K562 treated with DMSO at 1 percent for 24 hours (cell line): Measurements from ENCODE around the gene OR4Q3. TPM values are rescaled to one million over a fixed set of nuclear protein-coding genes. Genes with fewer than 3 reads are reported as not detected.

Experiments
- total RNA-seq: library from RNA; unstranded; fragments of 300-600 nt; gene quantifications from 2 replicates; pipeline ENCODE4 v1.2.3, GENCODE V29; 2022; ENCODE audit warnings: low read depth; ENCODE audit not compliant: insufficient read depth

The OR4Q3 gene
- total RNA-seq: not detected in 2 replicates

DNA sequence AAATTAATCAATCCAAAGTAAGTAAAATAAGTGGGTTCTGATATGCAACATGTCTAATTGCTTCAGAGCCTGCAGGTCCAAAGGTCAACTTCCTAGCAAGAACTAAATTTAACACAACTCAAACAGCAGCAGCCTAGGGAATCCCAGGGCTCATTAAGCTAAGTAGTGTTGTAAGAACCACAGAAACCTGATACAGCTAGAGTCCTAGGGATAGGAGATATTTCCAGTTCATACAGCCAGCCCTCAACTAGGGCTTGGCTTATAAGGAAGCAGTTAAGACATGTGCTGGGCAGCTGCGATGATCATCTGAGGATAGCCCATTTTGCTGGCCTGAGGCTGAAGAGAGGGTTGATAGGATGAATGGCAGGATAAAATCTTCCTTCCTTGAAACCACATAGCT lies at the start of gene OR4Q3:
Gene OR4Q3 (plus strand): TSS at position 316 of the 400 bp plus-strand sequence.

DNA sequence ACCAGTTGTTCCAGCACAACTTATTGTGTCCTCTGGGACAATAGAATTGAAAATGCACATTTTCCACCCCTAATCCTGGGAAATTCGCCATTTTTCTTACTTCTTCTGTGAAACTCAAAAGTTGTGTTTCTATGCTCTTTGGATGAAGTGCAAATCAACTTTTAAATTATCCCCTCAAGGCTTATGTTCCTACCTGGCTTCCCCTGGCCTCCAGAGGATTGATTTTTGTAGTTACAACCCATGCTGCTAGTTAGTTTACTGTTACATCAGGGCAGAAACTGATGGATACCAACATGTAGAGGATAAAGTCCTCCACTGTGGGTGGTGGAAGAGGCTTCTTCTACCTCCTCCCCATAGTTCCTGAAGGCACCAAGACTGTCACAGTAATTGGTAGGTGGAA lies 29.8 kb downstream of the OR4Q3 start, which contains the start of gene OR4M1:
Gene OR4M1 (plus strand): TSS at position 301 of the 400 bp plus-strand sequence. CDS start 6,819 bp downstream, outside the sequence.

Other genes starting within 250 kb of the OR4Q3 start
- not detected in 2 replicates for gene OR11H2, start 29.7 kb upstream of the OR4Q3 start, total RNA-seq
- not detected in 2 replicates for gene OR4M1, start 29.9 kb downstream of the OR4Q3 start, total RNA-seq
- gene OR4N2, start 60.2 kb downstream of the OR4Q3 start, total RNA-seq: not detected in 2 replicates
- not detected in 2 replicates for gene OR4K2, start 131.6 kb downstream of the OR4Q3 start, total RNA-seq
- gene OR4K5, start 177.0 kb downstream of the OR4Q3 start, total RNA-seq: not detected in 2 replicates
- gene OR4K1, start 187.3 kb downstream of the OR4Q3 start, total RNA-seq: not detected in 2 replicates
- gene OR4K15, start 232.0 kb downstream of the OR4Q3 start, total RNA-seq: not detected in 2 replicates